CD4-positive, alpha-beta memory T cell (primary cell): ENCODE measurements around the gene TNFRSF14. TPM values are rescaled to one million over a fixed set of nuclear protein-coding genes. Genes with fewer than 3 reads are reported as not detected.

Experiments used
- polyA plus RNA-seq, 2 donors: library from polyadenylated mRNA; unstranded; fragments of 300-500 nt; fragmentation: Illumina TruSeq; gene quantifications; one replicate each; pipeline ENCODE4 v1.2.3, GENCODE V29; 2021
- total RNA-seq, 2 experiments: library from RNA; stranded (reverse); gene quantifications; one replicate each; pipeline ENCODE4 v1.2.3, GENCODE V29; 2021

The TNFRSF14 gene
- total and polyA plus RNA-seq, 4 experiments from 2014 or later, result 59.6 to 173 (median 118) TPM

Other genes starting within 250 kb of the TNFRSF14 start
- 10 to 100 TPM; 12.5 to 15.3 TPM for gene MORN1, start 164.8 kb upstream of the TNFRSF14 start, total RNA-seq
- 1 to 10 TPM; 1.9 to 2.2 TPM for gene MORN1, start 164.8 kb upstream of the TNFRSF14 start, polyA plus RNA-seq
- gene RER1, start 164.5 kb upstream of the TNFRSF14 start, total RNA-seq, result 100 to 1,000 TPM; 149 to 151 TPM
- gene RER1, start 164.5 kb upstream of the TNFRSF14 start, polyA plus RNA-seq, result 100 to 1,000 TPM; 131 to 221 TPM
- 10 to 100 TPM; 11.7 to 13.0 TPM for gene PEX10, start 143.8 kb upstream of the TNFRSF14 start, total RNA-seq
- 1 to 10 TPM; 7.2 to 8.6 TPM for gene PEX10, start 143.8 kb upstream of the TNFRSF14 start, polyA plus RNA-seq
- 10 to 100 TPM; 26.6 to 31.6 TPM for gene PLCH2, start 80.1 kb upstream of the TNFRSF14 start, total RNA-seq
- gene PLCH2, start 80.1 kb upstream of the TNFRSF14 start, polyA plus RNA-seq, result 1 to 10 TPM in 1 of 2 donors, not detected in 1; 2.0 TPM
- 10 to 100 TPM; 88.9 to 93.7 TPM for gene PANK4, start 29.8 kb upstream of the TNFRSF14 start, total RNA-seq
- 10 to 100 TPM; 10.6 to 24.4 TPM for gene PANK4, start 29.8 kb upstream of the TNFRSF14 start, polyA plus RNA-seq
- gene HES5, start 26.1 kb upstream of the TNFRSF14 start, total RNA-seq, result not detected
- not detected for gene HES5, start 26.1 kb upstream of the TNFRSF14 start, polyA plus RNA-seq
- gene PRXL2B, start 30.4 kb downstream of the TNFRSF14 start, total RNA-seq, result 10 to 100 TPM; 26.5 to 27.2 TPM
- gene PRXL2B, start 30.4 kb downstream of the TNFRSF14 start, polyA plus RNA-seq, result 10 to 100 TPM; 21.4 to 23.5 TPM
- under 1 TPM; 0.67 to 0.90 TPM for gene MMEL1, start 76.6 kb downstream of the TNFRSF14 start, total RNA-seq
- gene MMEL1, start 76.6 kb downstream of the TNFRSF14 start, polyA plus RNA-seq, result 1 to 10 TPM; 5.5 to 8.1 TPM
- gene TTC34, start 245.3 kb downstream of the TNFRSF14 start, total RNA-seq, result 1 to 10 TPM; 4.8 to 4.9 TPM
- under 1 TPM in 1 of 2 donors, not detected in 1; 0.06 TPM for gene TTC34, start 245.3 kb downstream of the TNFRSF14 start, polyA plus RNA-seq